ENCODE data around the gene GRAP2. TPM values are rescaled to one million over a fixed set of nuclear protein-coding genes. Genes with fewer than 3 reads are reported as not detected.

Gene GRAP2
- total and polyA plus RNA-seq, 4 donors, result 1.9 to 6.9 (median 4.2) TPM

- Histone ChIP-seq H3K9ac (ENCODE audit: insufficient read depth in 1 of 2, low read length in 2 of 2) (no peak overlapping the region), H3K9me3 (ENCODE audit: control insufficient read depth in 4 of 4, insufficient read depth in 3 of 4, low read length in 3 of 4) (no peaks in the 10 kb centered on the region), H3K27me3 (ENCODE audit: control insufficient read depth in 3 of 3, insufficient read depth in 3 of 3, low read length in 2 of 3) (peaks cover 0 to 39% (median 4%) of the 10 kb centered on the region in 3 donors), H3K36me3 (ENCODE audit: control insufficient read depth in 4 of 4, insufficient read depth in 4 of 4, low read length in 4 of 4) (no peaks in the 10 kb centered on the region), H3K4me3 (no peak overlapping the region), H3K27ac (ENCODE audit: low read depth in 1 of 2, low read length in 1 of 2) (no peak overlapping the region), H3K4me1 (ENCODE audit: control insufficient read depth in 5 of 5, insufficient read depth in 5 of 5, low read length in 5 of 5) (peaks cover 0 to 45% (median 5%) of the 10 kb centered on the region in 5 donors)
- DNase-seq (no peak), ATAC-seq (ENCODE audit: insufficient read depth, low FRiP score) (no peak)
- TF ChIP-seq CTCF (IDR thresholded peaks at IDR 0.05; ENCODE audit: control extremely low read depth, extremely low read depth), result no peak
- WGBS, 2 donors, result 35 to 49% methylated on average over 5 of the region's 5 CpGs
Measured at GRCh38 chr22:39923696-39924095, 22.8 kb downstream of the GRAP2 start.

- WGBS, 2 donors, result 90 to 93% methylated on average over 18 of the region's 18 CpGs
- DNase-seq (no peak), ATAC-seq (ENCODE audit: insufficient read depth, low FRiP score) (no peak)
- no peak for TF ChIP-seq CTCF (IDR thresholded peaks at IDR 0.05; ENCODE audit: control extremely low read depth, extremely low read depth)
- H3K9ac ChIP-seq (ENCODE audit: insufficient read depth in 1 of 2, low read length in 2 of 2), result no peak overlapping the region
- no peaks in the 10 kb centered on the region for H3K36me3 ChIP-seq (ENCODE audit: control insufficient read depth in 4 of 4, insufficient read depth in 4 of 4, low read length in 4 of 4)
- peaks cover 0 to 48% (median 5%) of the 10 kb centered on the region in 5 donors for H3K4me1 ChIP-seq (ENCODE audit: control insufficient read depth in 5 of 5, insufficient read depth in 5 of 5, low read length in 5 of 5)
- no peaks in the 10 kb centered on the region for H3K9me3 ChIP-seq (ENCODE audit: control insufficient read depth in 4 of 4, insufficient read depth in 3 of 4, low read length in 3 of 4)
- H3K27ac ChIP-seq (ENCODE audit: low read depth in 1 of 2, low read length in 1 of 2), result no peak overlapping the region
- no peak overlapping the region for H3K4me3 ChIP-seq
- H3K27me3 ChIP-seq (ENCODE audit: control insufficient read depth in 3 of 3, insufficient read depth in 3 of 3, low read length in 2 of 3), result peaks cover 0 to 39% (median 4%) of the 10 kb centered on the region in 3 donors
Measured at GRCh38 chr22:39924286-39924685, 23.4 kb downstream of the GRAP2 start.

- Histone ChIP-seq H3K4me1 (ENCODE audit: control insufficient read depth in 5 of 5, insufficient read depth in 5 of 5, low read length in 5 of 5) (peaks cover 0 to 51% (median 5%) of the 10 kb centered on the region in 5 donors), H3K27ac (ENCODE audit: low read depth in 1 of 2, low read length in 1 of 2) (no peak overlapping the region), H3K4me3 (no peak overlapping the region), H3K9ac (ENCODE audit: insufficient read depth in 1 of 2, low read length in 2 of 2) (no peak overlapping the region), H3K36me3 (ENCODE audit: control insufficient read depth in 4 of 4, insufficient read depth in 4 of 4, low read length in 4 of 4) (no peaks in the 10 kb centered on the region), H3K9me3 (ENCODE audit: control insufficient read depth in 4 of 4, insufficient read depth in 3 of 4, low read length in 3 of 4) (no peaks in the 10 kb centered on the region), H3K27me3 (ENCODE audit: control insufficient read depth in 3 of 3, insufficient read depth in 3 of 3, low read length in 2 of 3) (peaks cover 0 to 37% (median 4%) of the 10 kb centered on the region in 3 donors)
- 75 to 76% methylated on average over 2 of the region's 2 CpGs for WGBS, 2 donors
- DNase-seq (peak in 1 of 3 donors; percentile 45), ATAC-seq (ENCODE audit: insufficient read depth, low FRiP score) (no peak)
- no peak for TF ChIP-seq CTCF (IDR thresholded peaks at IDR 0.05; ENCODE audit: control extremely low read depth, extremely low read depth)
Measured at GRCh38 chr22:39925273-39925672, 24.4 kb downstream of the GRAP2 start.

Measured in lung (tissue), 12 donors.